Activated B cell treated with CpG ODN at 0.5 μM for 24 hours (primary cell): Measurements from ENCODE around the gene PARM1. TPM values are rescaled to one million over a fixed set of nuclear protein-coding genes. Genes with fewer than 3 reads are reported as not detected.

Experiments used
- ATAC-seq: fragments of 200-7000 bp; cut with Tn5 transposase; one replicate; pipeline ENCODE4 v1.10.0; 2021; ENCODE audit warnings: low read depth, mild to moderate bottlenecking, moderate library complexity
- CTCF ChIA-PET: fragments of 350-600 bp; sonication (Branson Sonifier 250); formaldehyde crosslinking; loops from one replicate; lab custom pipeline; 2021; ENCODE audit warnings: antibody characterized with exemption; lab: Charles Lee
- POLR2A ChIA-PET: fragments of 350-600 bp; sonication (Branson Sonifier 250); formaldehyde crosslinking; loops from one replicate; lab custom pipeline; 2021; ENCODE audit warnings: antibody characterized with exemption; lab: Charles Lee
- DNase-seq: peaks from one replicate; pipeline ENCODE4 v3.0.0; 2022
- H3K27ac Mint-ChIP-seq: one replicate; pipeline ENCODE4 v1.8.0; 2020; ENCODE audit warnings: mixed read lengths
- H3K27me3 Mint-ChIP-seq: one replicate; pipeline ENCODE4 v1.8.0; 2021; ENCODE audit warnings: mixed read lengths
- H3K36me3 Mint-ChIP-seq: one replicate; pipeline ENCODE4 v1.8.0; 2021; ENCODE audit warnings: low read depth, mixed read lengths
- H3K4me1 Mint-ChIP-seq: one replicate; pipeline ENCODE4 v1.8.0; 2021; ENCODE audit warnings: mixed read lengths
- H3K4me3 Mint-ChIP-seq: one replicate; pipeline ENCODE4 v1.8.0; 2020; ENCODE audit warnings: mild to moderate bottlenecking, mixed read lengths
- H3K9me3 Mint-ChIP-seq: one replicate; pipeline ENCODE4 v1.8.0; 2020; ENCODE audit warnings: mixed read lengths
- intact Hi-C: fragments of 100-400 bp; cut with micrococcal nuclease; formaldehyde crosslinking; loops from one replicate; pipeline ENCODE4 v1.15.1; 2024
- total RNA-seq: library from RNA; stranded (reverse); gene quantifications from 2 replicates; pipeline ENCODE4 v1.2.3, GENCODE V29; 2022
- TF ChIP-seq, protein P1 (sequence below): fragments of 200-600 bp; IDR thresholded peaks from one replicate; pipeline ENCODE4 v1.8.0; 2022; ENCODE audit warnings: antibody characterized with exemption, mild to moderate bottlenecking

Gene PARM1
- total RNA-seq, 1 donor from 2014 or later: 6.5 TPM

- intact Hi-C loops: no loop called here
- Mint-ChIP-seq H3K27me3 (no peaks in the 10 kb centered on the region), H3K36me3 (peaks cover 2% of the 10 kb centered on the region), H3K4me1 (peaks cover 11% of the 10 kb centered on the region), H3K27ac (no peak overlapping the region), H3K9me3 (no peaks in the 10 kb centered on the region), H3K4me3 (no peak overlapping the region)
- DNase-seq (no peak), ATAC-seq (no peak)
- ChIA-PET POLR2A (no interaction called here), CTCF (no interaction called here)
- TF ChIP-seq, protein P1, sequence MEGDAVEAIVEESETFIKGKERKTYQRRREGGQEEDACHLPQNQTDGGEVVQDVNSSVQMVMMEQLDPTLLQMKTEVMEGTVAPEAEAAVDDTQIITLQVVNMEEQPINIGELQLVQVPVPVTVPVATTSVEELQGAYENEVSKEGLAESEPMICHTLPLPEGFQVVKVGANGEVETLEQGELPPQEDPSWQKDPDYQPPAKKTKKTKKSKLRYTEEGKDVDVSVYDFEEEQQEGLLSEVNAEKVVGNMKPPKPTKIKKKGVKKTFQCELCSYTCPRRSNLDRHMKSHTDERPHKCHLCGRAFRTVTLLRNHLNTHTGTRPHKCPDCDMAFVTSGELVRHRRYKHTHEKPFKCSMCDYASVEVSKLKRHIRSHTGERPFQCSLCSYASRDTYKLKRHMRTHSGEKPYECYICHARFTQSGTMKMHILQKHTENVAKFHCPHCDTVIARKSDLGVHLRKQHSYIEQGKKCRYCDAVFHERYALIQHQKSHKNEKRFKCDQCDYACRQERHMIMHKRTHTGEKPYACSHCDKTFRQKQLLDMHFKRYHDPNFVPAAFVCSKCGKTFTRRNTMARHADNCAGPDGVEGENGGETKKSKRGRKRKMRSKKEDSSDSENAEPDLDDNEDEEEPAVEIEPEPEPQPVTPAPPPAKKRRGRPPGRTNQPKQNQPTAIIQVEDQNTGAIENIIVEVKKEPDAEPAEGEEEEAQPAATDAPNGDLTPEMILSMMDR: no peak
These were observed 66.9 kb downstream of the PARM1 start for GRCh38 chr4:74999714-75000309.

- TF ChIP-seq, protein P1: no peak
- Mint-ChIP-seq H3K4me3 (no peak overlapping the region), H3K27me3 (no peaks in the 10 kb centered on the region), H3K9me3 (peaks cover 4% of the 10 kb centered on the region), H3K27ac (no peak overlapping the region), H3K4me1 (peaks cover 9% of the 10 kb centered on the region), H3K36me3 (peaks cover 6% of the 10 kb centered on the region)
- ChIA-PET POLR2A (no interaction called here), CTCF (no interaction called here)
- intact Hi-C loops: no loop called here
- ATAC-seq: no peak
- no peak for DNase-seq
These were observed 69.0 kb downstream of the PARM1 start for GRCh38 chr4:75001871-75002270.

GRCh38 chr4:75002381-75002780 is 69.5 kb downstream of the PARM1 start:
- TF ChIP-seq, protein P1: no peak
- ChIA-PET CTCF (no interaction called here), POLR2A (no interaction called here)
- Mint-ChIP-seq H3K27me3 (no peaks in the 10 kb centered on the region), H3K27ac (no peak overlapping the region), H3K4me3 (no peak overlapping the region), H3K4me1 (peaks cover 9% of the 10 kb centered on the region), H3K36me3 (peaks cover 7% of the 10 kb centered on the region), H3K9me3 (peaks cover 6% of the 10 kb centered on the region)
- intact Hi-C loops: no loop called here
- no peak for ATAC-seq
- DNase-seq: no peak

DNA sequence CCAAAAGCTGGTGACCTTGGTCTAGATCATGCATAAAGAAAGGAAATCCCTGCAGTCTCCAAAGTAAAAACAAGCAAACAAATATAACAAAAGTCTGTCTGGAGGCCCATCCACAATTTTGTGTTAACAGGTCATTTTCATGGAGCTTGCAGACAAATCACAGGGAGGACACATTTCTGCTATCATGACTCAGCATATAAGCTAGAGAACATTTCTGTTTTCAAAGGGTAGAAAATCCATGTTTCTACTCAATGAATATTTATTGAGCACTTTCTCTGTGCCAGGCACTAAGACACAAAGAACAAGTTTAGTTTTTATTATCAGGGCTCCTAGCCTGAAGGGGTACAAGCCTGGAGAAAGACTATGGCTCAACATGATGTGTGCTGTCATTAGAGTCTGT is 71.1 kb downstream of the PARM1 start:
- H3K27ac Mint-ChIP-seq: no peak overlapping the region
- peaks cover 9% of the 10 kb centered on the region for H3K4me1 Mint-ChIP-seq
- DNase-seq: no peak
- no peaks in the 10 kb centered on the region for H3K27me3 Mint-ChIP-seq
- TF ChIP-seq, protein P1: no peak
- intact Hi-C loops: no loop called here
- ChIA-PET CTCF (no interaction called here), POLR2A (no interaction called here)
- peaks cover 14% of the 10 kb centered on the region for H3K9me3 Mint-ChIP-seq
- H3K4me3 Mint-ChIP-seq: no peak overlapping the region
- no peak for ATAC-seq
- peaks cover 12% of the 10 kb centered on the region for H3K36me3 Mint-ChIP-seq

DNA sequence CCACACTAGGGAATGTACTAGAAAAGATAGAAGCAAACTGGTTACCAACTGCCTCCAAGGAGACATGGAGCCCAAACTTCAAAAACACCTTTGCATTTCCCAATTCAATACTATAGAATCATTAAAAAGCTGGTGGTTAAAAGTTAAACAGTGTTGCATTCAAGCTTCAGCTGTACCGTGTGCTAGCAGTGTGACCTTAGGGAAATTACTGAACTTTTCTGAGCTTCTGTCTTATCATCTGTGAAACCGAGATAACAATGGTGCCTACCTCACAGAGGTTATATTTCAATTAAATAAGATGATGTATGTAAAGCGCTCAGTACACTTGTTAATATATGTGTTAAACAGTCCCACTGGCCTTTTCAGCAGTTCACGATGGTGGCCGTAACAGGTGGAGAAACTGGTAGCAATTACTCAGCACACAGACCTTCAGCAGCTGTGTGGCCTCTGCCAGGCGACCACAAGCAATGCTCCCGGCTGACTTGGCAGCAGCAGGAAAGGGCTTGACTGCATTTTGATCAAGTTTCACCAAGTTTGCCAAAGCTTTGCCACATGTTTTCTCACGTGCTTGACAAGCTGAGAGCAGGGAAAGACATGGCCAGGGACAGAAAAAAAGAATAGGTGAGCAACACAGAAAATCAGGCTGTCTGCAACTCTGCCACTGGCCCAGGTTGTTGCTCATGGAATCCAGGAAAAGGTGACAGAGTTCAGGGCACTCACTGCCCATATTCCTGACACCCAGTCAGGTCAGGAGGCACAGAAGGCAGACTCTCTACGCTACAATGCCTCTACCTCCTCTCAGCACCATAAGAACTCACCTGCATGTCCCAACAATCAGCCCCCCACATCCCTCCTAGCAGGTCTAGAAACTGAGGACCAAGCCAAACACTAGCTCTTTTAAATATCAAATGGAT is 72.1 kb downstream of the PARM1 start:
- intact Hi-C loops: no loop called here
- DNase-seq (no peak), ATAC-seq (no peak)
- no peak overlapping the region for H3K27ac Mint-ChIP-seq
- no peaks in the 10 kb centered on the region for H3K27me3 Mint-ChIP-seq
- POLR2A ChIA-PET: no interaction called here
- H3K4me1 Mint-ChIP-seq: peaks cover 6% of the 10 kb centered on the region
- H3K9me3 Mint-ChIP-seq: peaks cover 14% of the 10 kb centered on the region
- CTCF ChIA-PET: no interaction called here
- TF ChIP-seq, protein P1: no peak
- no peak overlapping the region for H3K4me3 Mint-ChIP-seq
- peaks cover 12% of the 10 kb centered on the region for H3K36me3 Mint-ChIP-seq
